Natural killer cell (primary cell): ENCODE results near the gene MITF. TPM values are rescaled to one million over a fixed set of nuclear protein-coding genes. Genes with fewer than 3 reads are reported as not detected.

Experiments
- ATAC-seq, 3 donors: fragments of 150-1000 bp in 2 of 3; fragments of 200-7000 bp in 1 of 3; cut with Tn5 transposase; 1 replicate in 1 of 3; 2 replicates in 2 of 3; pipeline ENCODE4 v1.10.0; 2021; ENCODE audit warnings: mild to moderate bottlenecking in 2 of 3, moderate library complexity in 2 of 3
- DNase-seq, 2 donors: peaks; one replicate each; pipeline versions ENCODE4 v3.0.0 to v3.0.0-alpha.2; 2013 to 2021; ENCODE audit warnings: mixed read lengths in 1 of 2
- H3K27ac ChIP-seq: one replicate; pipeline ENCODE4 v1.5.1; 2013; ENCODE audit warnings: mild to moderate bottlenecking, low read length
- H3K27me3 ChIP-seq: one replicate; pipeline ENCODE4 v1.6.1; 2013; ENCODE audit warnings: low read length; ENCODE audit not compliant: control insufficient read depth, insufficient read depth
- H3K36me3 ChIP-seq: one replicate; pipeline ENCODE4 v1.6.1; 2013; ENCODE audit warnings: low read length; ENCODE audit not compliant: control insufficient read depth, insufficient read depth
- H3K4me1 ChIP-seq: one replicate; pipeline ENCODE4 v1.6.1; 2013; ENCODE audit warnings: low read length; ENCODE audit not compliant: control insufficient read depth, insufficient read depth
- H3K4me3 ChIP-seq: one replicate; pipeline ENCODE4 v1.5.1; 2013; ENCODE audit warnings: low read length
- H3K9me3 ChIP-seq: one replicate; pipeline ENCODE4 v1.6.1; 2013; ENCODE audit warnings: low read length; ENCODE audit not compliant: control insufficient read depth, insufficient read depth
- H3K27ac Mint-ChIP-seq, 2 donors: one replicate each; pipeline ENCODE4 v1.8.0; 2022; ENCODE audit warnings: mild to moderate bottlenecking in 2 of 2, mixed read lengths in 2 of 2, moderate library complexity in 1 of 2
- H3K27me3 Mint-ChIP-seq, 2 donors: one replicate each; pipeline ENCODE4 v1.8.0; 2022; ENCODE audit warnings: low read depth in 2 of 2, mixed read lengths in 2 of 2
- H3K36me3 Mint-ChIP-seq: one replicate; pipeline ENCODE4 v1.8.0; 2022; ENCODE audit warnings: mixed read lengths
- H3K4me1 Mint-ChIP-seq, 2 donors: one replicate each; pipeline ENCODE4 v1.8.0; 2022; ENCODE audit warnings: mixed read lengths in 2 of 2
- H3K4me3 Mint-ChIP-seq: one replicate; pipeline ENCODE4 v1.8.0; 2022; ENCODE audit warnings: mild to moderate bottlenecking, moderate library complexity, mixed read lengths
- H3K9me3 Mint-ChIP-seq, 2 donors: one replicate each; pipeline ENCODE4 v1.8.0; 2022; ENCODE audit warnings: mixed read lengths in 2 of 2
- WGBS: methylation state at CpG from one replicate; pipeline ENCODE4 v1.1.7; 2013; ENCODE audit warnings: missing lambda C conversion rate; ENCODE audit not compliant: insufficient coverage; 5-methylcytosine and 5-hydroxymethylcytosine counted together
- intact Hi-C: fragments of 100-400 bp; cut with micrococcal nuclease; formaldehyde crosslinking; loops from one replicate; pipeline ENCODE4 v1.14.2; 2022
- total RNA-seq, 4 donors: library from RNA; stranded (reverse); fragments of 120-200 nt in 1 of 4; gene quantifications; one replicate each; pipeline versions ENCODE4 v1.2.3 to v1.2.4, GENCODE V29; 2013 to 2022
- TF ChIP-seq, protein P1 (sequence below): fragments of 200-600 bp; IDR thresholded peaks from one replicate; pipeline ENCODE4 v1.8.0; 2022; ENCODE audit warnings: antibody characterized with exemption

Gene MITF
- total RNA-seq, 3 donors from 2014 or later (not counting 1 experiment from before 2014, with no cell fraction given): 0.23 to 1.5 (median 0.54) TPM

DNA sequence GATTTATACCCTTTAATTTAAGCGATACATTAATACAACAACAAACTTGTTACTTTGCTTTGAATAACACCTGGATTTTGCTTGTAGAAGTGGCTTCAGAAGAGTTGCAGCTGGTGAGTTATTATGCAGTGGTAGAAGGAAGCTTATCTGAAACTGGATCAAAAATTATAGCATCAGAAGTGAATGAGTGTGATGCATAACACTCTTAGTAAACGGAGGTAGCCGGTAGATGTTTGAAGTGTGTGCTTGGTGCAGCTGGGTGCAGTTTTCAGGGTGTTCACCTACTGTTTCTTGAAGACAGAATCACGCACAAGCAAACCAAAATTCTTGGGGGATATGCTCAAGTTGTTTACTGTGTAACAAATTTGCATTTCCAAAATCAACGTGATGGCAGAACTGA lies 103.1 kb downstream of the MITF start:
- no peak overlapping the region for H3K4me3 Mint-ChIP-seq
- no peak for ATAC-seq
- peaks cover 3 to 4% of the 10 kb centered on the region in 2 donors for H3K9me3 Mint-ChIP-seq
- no peaks in the 10 kb centered on the region for H3K36me3 Mint-ChIP-seq
- Histone ChIP-seq H3K27ac (no peak overlapping the region), H3K36me3 (no peaks in the 10 kb centered on the region), H3K9me3 (no peaks in the 10 kb centered on the region), H3K4me3 (no peak overlapping the region), H3K4me1 (no peaks in the 10 kb centered on the region), H3K27me3 (no peaks in the 10 kb centered on the region)
- WGBS: 80% methylated on average over 4 of the region's 5 CpGs
- no peak overlapping the region for H3K27ac Mint-ChIP-seq
- DNase-seq: no peak
- TF ChIP-seq, protein P1, sequence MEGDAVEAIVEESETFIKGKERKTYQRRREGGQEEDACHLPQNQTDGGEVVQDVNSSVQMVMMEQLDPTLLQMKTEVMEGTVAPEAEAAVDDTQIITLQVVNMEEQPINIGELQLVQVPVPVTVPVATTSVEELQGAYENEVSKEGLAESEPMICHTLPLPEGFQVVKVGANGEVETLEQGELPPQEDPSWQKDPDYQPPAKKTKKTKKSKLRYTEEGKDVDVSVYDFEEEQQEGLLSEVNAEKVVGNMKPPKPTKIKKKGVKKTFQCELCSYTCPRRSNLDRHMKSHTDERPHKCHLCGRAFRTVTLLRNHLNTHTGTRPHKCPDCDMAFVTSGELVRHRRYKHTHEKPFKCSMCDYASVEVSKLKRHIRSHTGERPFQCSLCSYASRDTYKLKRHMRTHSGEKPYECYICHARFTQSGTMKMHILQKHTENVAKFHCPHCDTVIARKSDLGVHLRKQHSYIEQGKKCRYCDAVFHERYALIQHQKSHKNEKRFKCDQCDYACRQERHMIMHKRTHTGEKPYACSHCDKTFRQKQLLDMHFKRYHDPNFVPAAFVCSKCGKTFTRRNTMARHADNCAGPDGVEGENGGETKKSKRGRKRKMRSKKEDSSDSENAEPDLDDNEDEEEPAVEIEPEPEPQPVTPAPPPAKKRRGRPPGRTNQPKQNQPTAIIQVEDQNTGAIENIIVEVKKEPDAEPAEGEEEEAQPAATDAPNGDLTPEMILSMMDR: no peak
- H3K4me1 Mint-ChIP-seq: no peaks in the 10 kb centered on the region
- intact Hi-C loops: loop anchor here (2.0 kb wide), 1 partner anchor 20 kb away; no protein-coding TSS in a partner anchor
- H3K27me3 Mint-ChIP-seq: no peaks in the 10 kb centered on the region

DNA sequence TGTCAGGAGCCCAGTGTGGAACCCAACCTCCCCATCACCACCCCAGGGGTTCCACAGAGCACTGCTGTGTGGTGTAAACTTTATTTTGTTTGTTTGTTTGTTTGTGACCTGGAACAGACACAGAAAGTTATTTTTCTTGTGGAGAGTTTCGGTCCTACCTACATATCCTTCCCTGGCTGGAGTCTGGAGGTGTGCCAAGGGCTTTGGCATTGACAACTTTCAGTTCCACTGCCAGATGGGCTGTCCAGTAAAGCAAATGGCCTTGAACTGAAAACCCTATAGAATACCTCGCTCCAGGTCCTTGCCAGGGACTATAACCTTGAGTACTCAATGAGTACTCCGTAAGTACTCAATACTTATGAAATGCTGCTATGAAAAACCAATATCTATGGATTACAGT lies 103.5 kb downstream of the MITF start:
- intact Hi-C loops: loop anchor here (2.0 kb wide), 1 partner anchor 20 kb away; no protein-coding TSS in a partner anchor
- no peaks in the 10 kb centered on the region for H3K36me3 Mint-ChIP-seq
- no peak overlapping the region for H3K4me3 Mint-ChIP-seq
- Histone ChIP-seq H3K36me3 (no peaks in the 10 kb centered on the region), H3K4me1 (no peaks in the 10 kb centered on the region), H3K27ac (no peak overlapping the region), H3K27me3 (no peaks in the 10 kb centered on the region), H3K9me3 (no peaks in the 10 kb centered on the region), H3K4me3 (no peak overlapping the region)
- peaks cover 3% of the 10 kb centered on the region in 2 donors for H3K9me3 Mint-ChIP-seq
- ATAC-seq (no peak), DNase-seq (no peak)
- WGBS: 89% methylated on average over 2 of the region's 3 CpGs
- H3K4me1 Mint-ChIP-seq: no peaks in the 10 kb centered on the region
- H3K27me3 Mint-ChIP-seq: no peaks in the 10 kb centered on the region
- TF ChIP-seq, protein P1: no peak
- no peak overlapping the region for H3K27ac Mint-ChIP-seq

DNA sequence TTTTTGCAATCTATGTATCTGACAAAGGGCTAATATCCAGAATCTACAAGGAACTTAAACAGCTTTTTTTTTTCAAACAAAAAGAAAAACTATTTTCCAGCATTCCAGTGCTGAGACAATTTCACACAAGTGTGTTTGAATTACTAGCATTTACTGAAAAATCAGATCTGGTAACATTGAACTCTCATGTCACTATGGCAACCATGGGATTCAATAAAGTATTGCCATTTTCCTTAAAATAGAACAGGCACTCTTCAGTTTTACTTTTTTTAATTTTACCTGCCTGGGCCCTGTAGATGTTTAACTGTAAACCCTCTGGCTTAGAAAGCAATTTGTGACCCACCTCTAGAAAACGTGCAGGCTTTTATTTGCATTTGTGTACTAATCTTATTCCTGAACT lies 105.4 kb downstream of the MITF start:
- Histone ChIP-seq H3K4me1 (no peaks in the 10 kb centered on the region), H3K36me3 (no peaks in the 10 kb centered on the region), H3K4me3 (no peak overlapping the region), H3K9me3 (no peaks in the 10 kb centered on the region), H3K27ac (no peak overlapping the region), H3K27me3 (no peaks in the 10 kb centered on the region)
- TF ChIP-seq, protein P1: no peak
- Mint-ChIP-seq H3K36me3 (no peaks in the 10 kb centered on the region), H3K27me3 (no peaks in the 10 kb centered on the region), H3K27ac (no peak overlapping the region), H3K9me3 (peaks cover 0 to 3% of the 10 kb centered on the region in 2 donors), H3K4me1 (no peaks in the 10 kb centered on the region), H3K4me3 (no peak overlapping the region)
- DNase-seq (no peak), ATAC-seq (no peak)
- WGBS: 83% methylated on average over 1 of the region's 1 CpG
- intact Hi-C loops: no loop called here

DNA sequence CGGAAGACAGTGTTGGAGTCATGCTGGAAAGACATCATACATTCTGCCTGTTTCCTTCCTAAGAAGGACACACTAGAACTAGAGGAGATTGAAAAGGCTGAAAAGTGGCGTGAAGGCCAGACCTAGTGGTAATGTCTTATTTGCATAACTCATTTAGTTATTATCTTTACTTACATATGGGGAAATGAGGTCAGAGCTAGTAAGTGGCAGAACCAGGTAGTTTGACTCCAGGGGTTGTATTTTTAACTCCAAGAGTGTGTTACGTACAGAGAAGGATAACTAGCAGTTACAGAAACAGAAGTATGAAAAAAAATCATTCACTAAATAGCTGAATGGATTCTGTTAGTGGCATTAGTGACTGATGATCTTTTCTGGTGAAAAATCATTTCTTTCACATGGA lies 108.0 kb downstream of the MITF start:
- Mint-ChIP-seq H3K4me3 (no peak overlapping the region), H3K4me1 (no peaks in the 10 kb centered on the region), H3K36me3 (no peaks in the 10 kb centered on the region), H3K27ac (no peak overlapping the region), H3K27me3 (no peaks in the 10 kb centered on the region), H3K9me3 (peaks cover 0 to 3% of the 10 kb centered on the region in 2 donors)
- DNase-seq (no peak), ATAC-seq (no peak)
- intact Hi-C loops: no loop called here
- Histone ChIP-seq H3K9me3 (no peaks in the 10 kb centered on the region), H3K36me3 (no peaks in the 10 kb centered on the region), H3K27ac (no peak overlapping the region), H3K4me1 (no peaks in the 10 kb centered on the region), H3K27me3 (no peaks in the 10 kb centered on the region), H3K4me3 (no peak overlapping the region)
- TF ChIP-seq, protein P1: no peak
- 92% methylated on average over 2 of the region's 3 CpGs for WGBS
